Ammon's horn (tissue), 1 donor: ENCODE data around the gene CRIP3.

Experiments used
- DNase-seq: peaks from one replicate; pipeline ENCODE4 v3.0.0-alpha.2; 2016; ENCODE audit warnings: low spot score

CRIP3 gene

GRCh38 chr6:43287717-43288679 lies 20.6 kb downstream of the CRIP3 start:
- no peak for DNase-seq

DNA sequence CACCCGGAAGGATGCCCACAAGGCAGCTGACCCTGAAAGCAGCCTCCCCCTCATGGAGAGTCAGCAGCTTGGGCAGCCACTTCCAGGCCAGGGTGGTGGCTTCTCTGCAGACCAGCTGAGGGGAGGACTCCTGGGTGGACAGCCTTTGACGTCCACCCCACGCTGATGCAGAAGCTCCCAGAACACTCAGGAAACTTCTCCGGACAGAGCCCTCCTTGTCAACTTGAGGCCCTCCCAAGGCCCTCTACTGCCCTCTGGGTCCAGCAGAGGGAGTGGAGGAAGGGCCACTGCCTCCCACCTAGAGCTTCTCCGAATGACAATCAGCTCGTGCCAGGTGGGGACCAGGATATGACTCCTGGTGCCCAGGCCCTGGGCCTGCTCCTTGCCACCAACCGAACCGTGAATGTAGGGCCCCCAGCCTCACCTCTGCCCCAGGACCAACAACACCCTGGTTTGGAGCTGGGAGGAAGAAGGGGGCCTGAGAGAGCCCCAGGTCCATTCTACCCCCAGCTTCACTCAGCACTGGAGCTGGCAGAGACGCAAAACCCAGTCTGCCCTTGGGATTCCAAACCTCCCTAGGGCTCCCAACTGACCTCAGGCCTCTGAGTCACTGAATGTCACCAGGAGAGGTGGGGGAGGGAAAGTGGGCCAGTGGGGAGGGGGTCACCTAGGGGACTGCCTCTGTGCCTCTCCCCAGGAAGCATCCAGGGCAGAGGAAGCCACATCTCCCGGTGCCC lies 21.5 kb downstream of the CRIP3 start:
- no peak for DNase-seq

DNA sequence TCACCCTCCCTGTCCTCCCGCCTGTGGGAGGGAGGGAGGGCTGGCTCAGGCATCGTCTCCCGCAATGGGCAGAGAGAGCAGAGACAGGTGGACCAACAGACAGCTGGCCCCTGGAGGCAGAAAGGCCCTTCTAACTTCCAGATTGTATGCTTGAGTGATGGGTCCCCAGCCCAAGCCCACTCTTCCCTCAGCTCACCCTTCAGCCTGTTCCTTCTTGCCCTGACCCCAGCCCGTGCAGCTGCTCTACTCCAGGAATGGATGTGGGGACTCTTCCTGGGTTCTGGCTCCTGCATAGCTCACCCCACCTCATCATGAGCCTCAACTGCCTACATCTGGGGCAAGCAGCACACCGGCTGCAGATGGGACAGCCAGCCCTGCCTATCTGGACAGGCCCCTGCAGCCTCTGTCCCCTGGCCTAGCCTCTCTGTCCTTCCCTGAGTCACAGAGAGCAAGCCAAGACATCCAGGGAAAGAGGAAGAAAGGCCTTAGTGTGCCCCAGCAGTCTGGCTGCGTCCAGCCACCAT lies 22.1 kb downstream of the CRIP3 start:
- no peak for DNase-seq

GRCh38 chr6:43285832-43286231 lies 22.8 kb downstream of the CRIP3 start:
- DNase-seq = no peak

GRCh38 chr6:43284991-43285781 lies 23.4 kb downstream of the CRIP3 start:
- DNase-seq = no peak

GRCh38 chr6:43283905-43284304 lies 24.7 kb downstream of the CRIP3 start:
- DNase-seq = no peak

- DNase-seq = no peak
Observed at GRCh38 chr6:43283514-43283901, 25.1 kb downstream of the CRIP3 start.

DNA sequence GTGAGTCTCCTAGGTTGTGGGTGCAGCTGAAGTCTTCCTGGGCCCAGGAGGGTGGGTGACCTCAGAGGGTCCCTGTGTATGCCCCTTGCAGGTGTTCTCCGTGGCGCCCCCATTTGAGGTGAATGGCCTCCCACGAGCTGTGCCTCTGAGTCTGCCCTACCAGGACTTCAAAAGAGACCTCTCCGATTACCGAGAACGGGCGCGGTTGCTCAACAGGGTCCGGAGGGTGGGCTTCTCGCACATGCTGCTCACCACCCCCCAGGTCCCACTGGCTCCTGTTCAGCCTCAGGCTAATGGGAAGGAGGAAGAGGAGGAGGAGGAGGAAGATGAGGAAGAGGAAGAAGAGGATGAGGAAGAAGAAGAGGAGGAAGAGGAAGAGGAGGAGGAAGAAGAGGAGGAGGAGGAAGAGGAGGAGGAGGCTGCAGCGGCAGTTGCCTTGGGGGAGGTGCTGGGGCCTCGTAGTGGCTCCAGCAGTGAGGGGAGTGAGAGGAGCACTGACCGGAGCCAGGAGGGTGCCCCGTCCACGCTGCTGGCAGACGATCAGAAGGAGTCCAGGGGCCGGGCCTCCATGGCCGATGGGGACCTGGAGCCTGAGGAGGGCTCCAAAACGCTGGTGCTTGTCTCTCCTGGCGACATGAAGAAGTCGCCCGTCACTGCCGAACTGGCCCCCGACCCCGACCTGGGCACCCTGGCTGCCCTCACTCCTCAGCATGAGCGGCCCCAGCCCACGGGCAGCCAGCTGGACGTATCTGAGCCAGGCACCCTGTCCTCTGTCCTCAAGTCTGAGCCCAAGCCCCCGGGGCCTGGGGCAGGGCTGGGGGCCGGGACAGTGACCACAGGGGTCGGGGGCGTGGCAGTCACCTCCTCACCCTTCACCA lies 25.8 kb downstream of the CRIP3 start:
- DNase-seq = no peak

DNA sequence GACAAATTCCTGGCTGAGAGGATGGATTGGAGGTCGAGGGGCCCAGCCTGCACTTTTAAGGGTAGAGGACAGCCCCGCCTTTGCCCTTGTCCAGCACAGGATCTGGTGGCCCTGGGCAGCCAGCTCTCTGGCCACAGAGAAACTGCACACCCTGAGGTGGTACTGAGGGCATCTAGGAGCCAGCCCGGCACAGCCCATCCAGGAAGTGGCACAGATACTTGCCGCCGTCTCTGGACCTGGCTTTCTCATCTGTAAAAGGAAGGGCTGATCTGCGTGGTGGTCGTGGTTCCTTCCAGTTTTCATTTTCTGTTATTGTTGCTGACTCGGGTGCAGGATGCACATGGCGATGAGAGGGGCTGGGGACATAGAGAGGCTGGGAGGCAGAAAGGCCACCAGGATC lies 26.6 kb downstream of the CRIP3 start:
- no peak for DNase-seq

GRCh38 chr6:43280234-43280633 lies 28.4 kb downstream of the CRIP3 start:
- DNase-seq = no peak

GRCh38 chr6:43278524-43279078 lies 30.0 kb downstream of the CRIP3 start:
- DNase-seq = no peak

DNA sequence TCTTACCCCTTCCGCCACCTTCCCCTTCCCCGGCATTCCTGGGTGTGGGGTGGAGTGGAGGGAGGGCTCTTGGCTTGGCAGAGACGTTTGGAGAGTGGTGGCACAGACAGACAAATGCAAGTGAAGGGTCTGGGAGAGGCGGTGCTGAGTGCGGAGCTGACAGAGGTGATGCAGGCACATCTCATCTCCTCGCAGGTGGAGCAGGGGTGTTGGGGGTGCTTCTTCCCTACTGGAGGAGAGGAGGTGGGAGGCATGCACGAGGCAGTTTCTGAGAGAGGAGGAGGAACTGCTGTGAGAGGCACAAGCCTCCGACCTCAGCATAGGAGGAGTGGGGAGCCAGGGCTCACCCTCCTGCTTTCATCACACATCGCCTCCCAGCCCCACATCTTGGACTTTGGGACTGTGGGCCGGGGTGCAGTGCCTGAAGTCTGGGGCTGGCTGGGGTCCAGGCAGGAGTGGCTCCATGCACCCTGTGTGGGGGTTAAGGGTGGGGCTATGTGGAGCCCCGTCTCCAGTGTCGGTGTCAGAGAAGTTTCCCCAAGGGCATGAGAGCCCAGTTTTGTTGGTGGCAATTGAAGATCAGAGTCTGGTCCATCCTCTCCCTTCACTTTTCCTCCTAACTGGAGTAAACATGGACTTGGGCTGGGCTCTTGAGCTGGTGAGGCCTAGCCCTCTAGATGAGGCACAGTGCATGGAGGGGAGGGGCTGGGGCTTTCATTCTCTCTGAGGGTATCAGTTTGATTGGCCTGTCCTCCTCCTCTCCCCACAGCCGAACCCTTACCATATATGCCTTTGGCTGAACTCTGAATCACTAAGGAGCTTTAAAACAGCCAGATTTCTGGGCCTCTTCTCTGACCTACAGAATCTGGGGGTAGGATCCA lies 30.7 kb downstream of the CRIP3 start:
- DNase-seq = no peak

DNA sequence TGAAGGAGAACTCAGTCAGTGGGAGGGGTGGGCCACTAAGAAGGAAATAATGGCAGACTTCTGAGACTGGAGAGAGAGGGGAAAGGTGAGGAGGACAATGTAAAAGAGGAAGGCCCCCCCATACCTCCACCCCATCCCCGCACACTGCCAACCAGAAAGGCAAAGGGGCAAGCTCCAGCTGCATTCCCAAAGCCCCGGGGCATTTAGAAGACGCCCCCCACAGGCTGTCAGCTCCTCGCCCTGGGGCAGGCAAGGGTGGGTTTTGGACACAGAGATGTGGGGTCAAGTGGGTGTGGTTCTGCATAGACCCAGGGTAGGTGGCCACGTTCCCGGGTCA lies 31.4 kb downstream of the CRIP3 start:
- no peak for DNase-seq

- no peak for DNase-seq
Observed at GRCh38 chr6:43276577-43277305, 31.9 kb downstream of the CRIP3 start.

GRCh38 chr6:43275801-43276576 lies 32.6 kb downstream of the CRIP3 start:
- DNase-seq = no peak

GRCh38 chr6:43274916-43275597 lies 33.6 kb downstream of the CRIP3 start:
- no peak for DNase-seq

DNA sequence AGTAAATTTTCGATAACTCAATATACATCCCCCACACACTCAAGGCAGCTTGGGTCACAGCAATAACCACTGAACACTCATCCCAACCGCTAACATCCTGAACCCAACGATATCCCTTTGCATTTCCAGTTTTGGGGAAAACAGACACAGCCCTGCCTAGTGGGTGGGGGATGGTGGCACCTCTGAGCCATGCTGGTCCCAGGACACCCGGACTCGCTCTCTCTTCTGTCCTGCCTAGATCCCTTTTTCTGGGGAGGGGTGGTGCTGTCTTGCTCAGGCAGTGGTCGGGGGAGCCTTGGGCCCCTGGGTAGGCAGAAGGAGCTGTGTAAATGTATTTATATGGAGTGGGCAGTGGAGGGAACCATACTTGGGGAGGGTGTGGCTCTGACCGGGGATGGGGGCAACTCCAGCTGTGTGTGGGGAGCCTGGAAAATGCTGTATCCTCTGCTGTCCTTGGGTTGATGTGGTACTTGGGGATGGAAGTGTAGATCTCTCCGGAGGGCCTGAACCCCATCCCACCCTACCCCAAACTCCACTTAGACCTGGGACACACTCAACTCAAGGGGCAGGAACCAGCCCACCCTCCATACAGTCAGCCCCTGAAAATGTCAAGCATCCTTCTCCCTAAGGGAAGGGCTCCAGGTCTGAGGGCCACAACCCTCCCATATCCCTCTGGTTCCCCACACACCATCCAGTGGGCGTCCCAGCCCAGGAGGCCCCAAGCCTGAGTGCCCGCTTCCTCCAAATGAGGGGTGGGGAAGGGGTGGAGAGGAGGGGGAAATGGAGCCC lies 34.3 kb downstream of the CRIP3 start:
- no peak for DNase-seq
